ENCODE results near the gene SRPRA.
"Not testable (repeated sequence)": the region's sequence is repeated elsewhere in the genome, so short reads cannot be mapped to it uniquely, and the experiment has no call there.

The SRPRA gene

GRCh38 chr11:126282736-126283591 is 14.3 kb upstream of the SRPRA start, which contains the start of gene TIRAP:
TIRAP (plus strand) TSS chr11:126283093; CDS start chr11:126290895, 7,802 bp downstream.
- DNase-seq (ENCODE audit: low read depth in 3 of 3): peak in 1 of 3 experiments; percentile 49

GRCh38 chr11:126282361-126282735 is 13.7 kb upstream of the SRPRA start:
- no peak for DNase-seq (ENCODE audit: low read depth in 3 of 3)

GRCh38 chr11:126281666-126282175 is 13.0 kb upstream of the SRPRA start:
- DNase-seq (ENCODE audit: low read depth in 3 of 3): no peak

GRCh38 chr11:126281245-126281644 is 12.6 kb upstream of the SRPRA start:
- DNase-seq (ENCODE audit: low read depth in 3 of 3): no peak

- no peak for DNase-seq (ENCODE audit: low read depth in 3 of 3)
These were observed 11.9 kb upstream of the SRPRA start for GRCh38 chr11:126280595-126280994.

GRCh38 chr11:126279191-126279590 is 10.5 kb upstream of the SRPRA start:
- no peak for DNase-seq (ENCODE audit: low read depth in 3 of 3)

- no peak for DNase-seq (ENCODE audit: low read depth in 3 of 3)
These were observed 9.1 kb upstream of the SRPRA start for GRCh38 chr11:126277780-126278179.

GRCh38 chr11:126277322-126277721 is 8.6 kb upstream of the SRPRA start:
- DNase-seq (ENCODE audit: low read depth in 3 of 3): no peak

GRCh38 chr11:126268361-126268707 is 361 bp downstream of the SRPRA start:
- DNase-seq (ENCODE audit: low read depth in 3 of 3): no peak

- DNase-seq (ENCODE audit: low read depth in 3 of 3): no peak
These were observed 1.0 kb downstream of the SRPRA start for GRCh38 chr11:126267650-126268049.

- no peak for DNase-seq (ENCODE audit: low read depth in 3 of 3)
These were observed 2.9 kb downstream of the SRPRA start for GRCh38 chr11:126265811-126266210.

- no peak for DNase-seq (ENCODE audit: low read depth in 3 of 3)
These were observed 5.2 kb downstream of the SRPRA start for GRCh38 chr11:126263489-126263888.

- no peak for DNase-seq (ENCODE audit: low read depth in 3 of 3)
These were observed 6.5 kb downstream of the SRPRA start for GRCh38 chr11:126262216-126262615.

GRCh38 chr11:126257764-126258163 is 10.9 kb downstream of the SRPRA start:
- no peak for DNase-seq (ENCODE audit: low read depth in 3 of 3)

GRCh38 chr11:126257144-126257543 is 11.6 kb downstream of the SRPRA start:
- DNase-seq (ENCODE audit: low read depth in 3 of 3): no peak

GRCh38 chr11:126256216-126256615 is 12.5 kb downstream of the SRPRA start:
- DNase-seq (ENCODE audit: low read depth in 3 of 3): no peak

- DNase-seq (ENCODE audit: low read depth in 3 of 3): not testable (repeated sequence)
These were observed 13.2 kb downstream of the SRPRA start for GRCh38 chr11:126255507-126255906.

- no peak for DNase-seq (ENCODE audit: low read depth in 3 of 3)
These were observed 13.9 kb downstream of the SRPRA start for GRCh38 chr11:126254819-126255218.

- no peak for DNase-seq (ENCODE audit: low read depth in 3 of 3)
These were observed 15.4 kb downstream of the SRPRA start for GRCh38 chr11:126253265-126253664.

GRCh38 chr11:126246636-126247035 is 22.1 kb downstream of the SRPRA start:
- DNase-seq (ENCODE audit: low read depth in 3 of 3): no peak

GRCh38 chr11:126233391-126233790 is 35.3 kb downstream of the SRPRA start:
- no peak for DNase-seq (ENCODE audit: low read depth in 3 of 3)

GRCh38 chr11:126232683-126233082 is 36.0 kb downstream of the SRPRA start:
- DNase-seq (ENCODE audit: low read depth in 3 of 3): no peak

- no peak for DNase-seq (ENCODE audit: low read depth in 3 of 3)
These were observed 36.8 kb downstream of the SRPRA start for GRCh38 chr11:126231725-126232459.

All from stimulated activated CD4-positive, alpha-beta T cell treated with anti-CD3 and anti-CD28 coated beads, TNF-alpha, amount 100 ng/mL, for 24 hours (primary cell).